OCI-LY3 (cell line): ENCODE measurements around the gene CWC25.

Source experiments
- H2AFZ ChIP-seq: fragments of 200-600, 300-600 bp; shearing (Covaris generic); 2 replicates; pipeline ENCODE4 v1.6.0; 2014; ENCODE audit warnings: antibody characterized with exemption, low read depth, low read length
- H3K27ac ChIP-seq: fragments of 200-600, 300-600 bp; sonication (generic); 2 replicates; pipeline ENCODE4 v1.5.1; 2014; ENCODE audit warnings: mild to moderate bottlenecking, low read length, moderate library complexity, mixed read lengths
- H3K27me3 ChIP-seq: fragments of 200-600, 300-600 bp; sonication (generic); 2 replicates; pipeline ENCODE4 v1.6.1; 2014; ENCODE audit warnings: low read depth, low read length, mixed read lengths
- H3K36me3 ChIP-seq: fragments of 200-600, 300-600 bp; sonication (generic); replicated peaks from 2 replicates; pipeline ENCODE3; 2014; ENCODE audit warnings: low read depth, low read length, mixed read lengths
- H3K4me1 ChIP-seq: fragments of 300-600, 200-600 bp; sonication (generic); 2 replicates; pipeline ENCODE4 v1.6.1; 2014; ENCODE audit warnings: low read length, mixed read lengths
- H3K4me2 ChIP-seq: fragments of 200-600, 300-600 bp; sonication (generic); 2 replicates; pipeline ENCODE4 v1.6.1; 2014; ENCODE audit warnings: low read length, mixed read lengths
- H3K4me3 ChIP-seq: fragments of 300-600, 200-600 bp; sonication (generic); 2 replicates; pipeline ENCODE4 v1.5.1; 2014; ENCODE audit warnings: antibody characterized with exemption, mild to moderate bottlenecking, low read length, moderate library complexity
- H3K79me2 ChIP-seq: fragments of 300-600, 200-600 bp; shearing (Covaris generic); 2 replicates; pipeline ENCODE4 v1.6.1; 2014; ENCODE audit warnings: mild to moderate bottlenecking, low read length, mixed read lengths
- H3K9ac ChIP-seq: fragments of 300-600, 200-600 bp; shearing (Covaris generic); 2 replicates; pipeline ENCODE4 v1.6.0; 2014; ENCODE audit warnings: mild to moderate bottlenecking, low read length, moderate library complexity
- H3K9me3 ChIP-seq: fragments of 200-600, 300-600 bp; shearing (Covaris generic); 2 replicates; pipeline ENCODE4 v1.6.1; 2014; ENCODE audit warnings: low read length, mixed read lengths; ENCODE audit not compliant: insufficient read depth
- H4K20me1 ChIP-seq: fragments of 200-600, 300-600 bp; sonication (generic); 2 replicates; pipeline ENCODE4 v1.6.1; 2016; ENCODE audit warnings: low read length, mixed read lengths; ENCODE audit not compliant: insufficient read depth
- EZH2phosphoT487 ChIP-seq: fragments of 200-600 bp; shearing (Covaris generic); IDR thresholded peaks from 2 replicates; pipeline ENCODE4 v1.6.1; 2018; ENCODE audit warnings: antibody characterized with exemption, mixed run types, low read depth
- TF ChIP-seq, protein P1 (sequence below): fragments of 200-600, 300-600 bp; sonication (generic); IDR thresholded peaks from 2 replicates; pipeline ENCODE4 v1.5.1; 2014; ENCODE audit warnings: antibody characterized with exemption, low read length, low read depth

The CWC25 gene

GRCh38 chr17:38869526-38870258, 44.6 kb upstream of the CWC25 start, which contains the start of gene LASP1:
LASP1 (plus strand) TSS chr17:38870058; CDS start chr17:38870190, 132 bp downstream.
- peak within 1 kb of the TSS; percentile 96 for H3K27ac ChIP-seq
- peaks cover 47% of the 10 kb centered on the region for H3K79me2 ChIP-seq
- no peak for TF ChIP-seq EZH2phosphoT487
- TF ChIP-seq, protein P1, sequence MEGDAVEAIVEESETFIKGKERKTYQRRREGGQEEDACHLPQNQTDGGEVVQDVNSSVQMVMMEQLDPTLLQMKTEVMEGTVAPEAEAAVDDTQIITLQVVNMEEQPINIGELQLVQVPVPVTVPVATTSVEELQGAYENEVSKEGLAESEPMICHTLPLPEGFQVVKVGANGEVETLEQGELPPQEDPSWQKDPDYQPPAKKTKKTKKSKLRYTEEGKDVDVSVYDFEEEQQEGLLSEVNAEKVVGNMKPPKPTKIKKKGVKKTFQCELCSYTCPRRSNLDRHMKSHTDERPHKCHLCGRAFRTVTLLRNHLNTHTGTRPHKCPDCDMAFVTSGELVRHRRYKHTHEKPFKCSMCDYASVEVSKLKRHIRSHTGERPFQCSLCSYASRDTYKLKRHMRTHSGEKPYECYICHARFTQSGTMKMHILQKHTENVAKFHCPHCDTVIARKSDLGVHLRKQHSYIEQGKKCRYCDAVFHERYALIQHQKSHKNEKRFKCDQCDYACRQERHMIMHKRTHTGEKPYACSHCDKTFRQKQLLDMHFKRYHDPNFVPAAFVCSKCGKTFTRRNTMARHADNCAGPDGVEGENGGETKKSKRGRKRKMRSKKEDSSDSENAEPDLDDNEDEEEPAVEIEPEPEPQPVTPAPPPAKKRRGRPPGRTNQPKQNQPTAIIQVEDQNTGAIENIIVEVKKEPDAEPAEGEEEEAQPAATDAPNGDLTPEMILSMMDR: no peak
- peaks cover 36% of the 10 kb centered on the region for H4K20me1 ChIP-seq
- H3K27me3 ChIP-seq: no peaks in the 10 kb centered on the region
- peaks cover 6% of the 10 kb centered on the region for H3K36me3 ChIP-seq
- peak within 1 kb of the TSS; percentile 99 for H3K4me3 ChIP-seq
- H3K9ac ChIP-seq: peak within 1 kb of the TSS; percentile 89
- H3K9me3 ChIP-seq: no peaks in the 10 kb centered on the region
- peaks cover 16% of the 10 kb centered on the region for H3K4me1 ChIP-seq
- peak within 1 kb of the TSS; percentile 100 for H3K4me2 ChIP-seq
- H2AFZ ChIP-seq: no peak within 1 kb of the TSS

GRCh38 chr17:38868817-38869525, 43.9 kb upstream of the CWC25 start:
- Histone ChIP-seq H2AFZ (no peak overlapping the region), H3K9ac (peak overlapping the region; percentile 84), H3K79me2 (peaks cover 40% of the 10 kb centered on the region), H3K27me3 (no peaks in the 10 kb centered on the region), H3K27ac (peak overlapping the region; percentile 96), H3K9me3 (no peaks in the 10 kb centered on the region), H3K36me3 (peaks cover 6% of the 10 kb centered on the region), H3K4me1 (peaks cover 17% of the 10 kb centered on the region), H3K4me3 (peak overlapping the region; percentile 99), H4K20me1 (peaks cover 29% of the 10 kb centered on the region), H3K4me2 (peak overlapping the region; percentile 87)
- TF ChIP-seq, protein P1: peak; percentile 63
- TF ChIP-seq EZH2phosphoT487: no peak

- H3K4me2 ChIP-seq: peak overlapping the region; percentile 87
- H2AFZ ChIP-seq: peak overlapping the region; percentile 60
- H3K27ac ChIP-seq: peak overlapping the region; percentile 96
- TF ChIP-seq EZH2phosphoT487: no peak
- TF ChIP-seq, protein P1: 0 out of 2 replicates have a peak, but pooled peaks have one; percentile 5
- H3K9ac ChIP-seq: peak overlapping the region; percentile 84
- peak overlapping the region; percentile 99 for H3K4me3 ChIP-seq
- H3K27me3 ChIP-seq: no peaks in the 10 kb centered on the region
- H3K36me3 ChIP-seq: peaks cover 6% of the 10 kb centered on the region
- H3K9me3 ChIP-seq: no peaks in the 10 kb centered on the region
- H3K79me2 ChIP-seq: peaks cover 32% of the 10 kb centered on the region
- peaks cover 25% of the 10 kb centered on the region for H3K4me1 ChIP-seq
- peaks cover 23% of the 10 kb centered on the region for H4K20me1 ChIP-seq
These were observed 43.1 kb upstream of the CWC25 start for GRCh38 chr17:38867968-38868816.
